Activated CD4-positive, alpha-beta T cell treated with anti-CD3 and anti-CD28 coated beads for 24 hours (primary cell): ENCODE measurements around the gene FOSL1.
"Not testable (repeated sequence)": the region's sequence is repeated elsewhere in the genome, so short reads cannot be mapped to it uniquely, and the experiment has no call there.

ENCODE experiments used
- DNase-seq, 2 donors: peaks; one replicate each; pipeline ENCODE4 v3.0.0-alpha.2; 2020; ENCODE audit warnings: low read depth in 2 of 2

Gene FOSL1

DNA sequence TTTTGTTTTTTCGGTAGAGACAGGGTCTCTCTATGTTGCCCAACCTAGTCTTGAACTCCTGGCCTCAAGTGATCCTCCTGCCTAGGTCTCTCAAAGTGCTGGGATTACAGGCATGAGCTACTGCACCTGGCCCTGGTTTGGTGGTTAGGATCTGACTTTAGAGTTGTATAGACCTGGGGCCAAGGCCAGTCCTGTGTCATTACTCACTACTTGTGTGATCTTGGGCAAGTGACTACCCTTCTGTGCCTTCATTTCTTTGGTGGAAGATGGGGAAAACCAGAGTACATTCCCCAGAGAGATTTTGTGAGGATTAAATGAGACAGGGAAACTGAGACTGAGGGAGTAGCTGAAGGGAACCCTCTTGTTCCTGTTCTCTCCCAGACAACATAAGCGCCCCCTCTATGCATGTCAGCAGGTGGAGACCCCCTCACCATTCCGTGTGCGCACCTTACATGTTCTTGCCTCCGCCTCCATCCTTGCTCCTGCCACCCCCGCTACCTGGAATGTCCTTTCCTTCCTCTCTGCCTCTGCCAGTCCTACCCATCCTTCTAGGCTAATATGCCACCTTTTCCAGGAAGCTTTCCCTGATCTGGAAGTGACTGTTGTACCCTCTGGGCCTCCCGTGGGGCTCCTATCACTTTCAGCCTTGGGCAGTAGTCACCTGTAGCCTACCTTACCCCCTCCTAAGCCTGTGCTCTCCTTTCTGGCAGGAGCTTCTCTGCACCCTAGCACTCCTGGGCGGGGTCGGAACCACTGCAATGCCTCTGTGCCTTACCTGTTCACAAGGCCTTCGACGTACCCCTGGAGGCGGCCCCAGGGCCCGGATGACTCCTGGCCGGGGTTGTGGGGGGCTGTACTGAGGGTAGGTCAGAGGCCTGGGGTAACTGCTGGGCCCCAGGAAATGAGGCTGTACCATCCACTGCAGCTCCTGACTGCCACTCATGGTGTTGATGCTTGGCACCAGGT is 3.9 kb downstream of the FOSL1 start:
- DNase-seq: no peak

DNA sequence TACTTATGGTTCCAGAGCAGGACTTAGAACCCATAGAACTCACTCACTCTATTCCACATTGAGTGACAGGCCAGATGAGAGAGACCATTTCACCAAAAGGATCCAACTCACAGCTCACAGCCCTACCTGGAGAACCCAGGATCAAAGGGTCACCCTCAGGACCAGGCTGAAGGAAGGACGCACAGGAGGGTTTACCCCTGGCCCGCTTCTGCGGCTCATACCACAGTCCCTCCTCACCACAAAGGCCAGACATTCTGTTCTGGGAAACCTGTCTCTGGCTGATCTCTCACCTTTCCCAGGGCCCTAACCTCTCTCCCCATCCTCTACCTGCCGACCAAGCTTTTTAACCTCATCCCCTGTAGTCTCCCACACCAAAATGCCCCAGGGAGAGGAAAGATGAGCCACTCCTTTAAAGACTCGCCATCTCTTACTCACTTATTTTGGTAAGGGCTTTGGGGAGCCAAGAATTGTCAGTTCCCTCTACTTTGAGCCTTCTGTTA is 4.7 kb downstream of the FOSL1 start:
- no peak for DNase-seq

- DNase-seq: no peak
These were observed 6.1 kb downstream of the FOSL1 start for GRCh38 chr11:65894034-65894591.

GRCh38 chr11:65892661-65893317 is 7.4 kb downstream of the FOSL1 start:
- DNase-seq: no peak

DNA sequence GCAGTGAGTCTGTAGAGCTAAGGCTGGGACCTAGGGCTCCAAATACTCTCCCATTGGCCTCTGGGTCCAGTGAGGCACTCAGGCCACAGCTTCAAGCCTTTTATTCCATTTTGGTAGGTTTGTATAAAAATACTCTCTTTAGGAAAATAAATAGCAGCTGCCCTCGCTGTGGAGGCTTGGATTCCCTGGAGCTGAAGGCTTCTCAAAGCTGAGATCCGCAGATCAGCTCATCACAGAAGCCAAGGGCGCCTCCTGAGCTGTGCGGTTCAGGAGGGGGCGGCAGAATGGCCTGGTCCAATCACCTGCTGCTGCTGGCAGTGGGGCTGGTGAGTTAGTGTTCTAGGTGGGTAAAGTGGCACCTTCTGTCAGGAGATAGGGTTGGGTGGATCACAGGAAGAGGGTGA is 8.0 kb downstream of the FOSL1 start:
- not testable (repeated sequence) for DNase-seq

GRCh38 chr11:65891219-65892136 is 8.7 kb downstream of the FOSL1 start:
- DNase-seq: no peak

GRCh38 chr11:65890324-65891218 is 9.6 kb downstream of the FOSL1 start, which contains the start of gene CCDC85B:
Gene CCDC85B (plus strand): TSS chr11:65890673. CDS start chr11:65890784, 111 bp downstream.
- peak; percentile 98 to 99 for DNase-seq

- DNase-seq: peak; percentile 94
These were observed 11.9 kb downstream of the FOSL1 start, which contains the start of gene FIBP for GRCh38 chr11:65888163-65888814. Gene FIBP (minus strand): TSS chr11:65888471. CDS start chr11:65888418, 53 bp downstream.

DNA sequence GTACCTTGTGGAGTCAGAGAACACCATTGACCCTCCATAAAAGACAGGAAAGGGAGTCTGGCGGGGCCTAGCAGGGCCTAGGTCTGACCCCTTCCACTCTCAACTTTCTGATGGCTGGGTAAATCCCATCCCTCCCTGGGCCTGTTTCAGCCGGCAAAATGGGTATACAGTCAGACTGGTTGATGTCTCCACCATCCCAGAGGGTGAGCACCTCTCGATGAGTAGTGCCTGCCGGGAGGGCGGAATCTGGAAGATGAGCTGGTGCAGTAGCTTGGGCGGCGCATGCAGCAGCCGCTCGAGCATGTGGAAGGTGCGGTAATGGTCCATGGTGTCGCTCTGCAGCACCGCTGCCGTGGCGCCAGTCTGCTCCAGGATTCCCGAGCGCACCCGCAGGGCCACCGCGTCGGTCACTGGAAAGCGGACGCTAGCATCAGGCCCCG is 12.4 kb downstream of the FOSL1 start:
- DNase-seq: no peak

DNA sequence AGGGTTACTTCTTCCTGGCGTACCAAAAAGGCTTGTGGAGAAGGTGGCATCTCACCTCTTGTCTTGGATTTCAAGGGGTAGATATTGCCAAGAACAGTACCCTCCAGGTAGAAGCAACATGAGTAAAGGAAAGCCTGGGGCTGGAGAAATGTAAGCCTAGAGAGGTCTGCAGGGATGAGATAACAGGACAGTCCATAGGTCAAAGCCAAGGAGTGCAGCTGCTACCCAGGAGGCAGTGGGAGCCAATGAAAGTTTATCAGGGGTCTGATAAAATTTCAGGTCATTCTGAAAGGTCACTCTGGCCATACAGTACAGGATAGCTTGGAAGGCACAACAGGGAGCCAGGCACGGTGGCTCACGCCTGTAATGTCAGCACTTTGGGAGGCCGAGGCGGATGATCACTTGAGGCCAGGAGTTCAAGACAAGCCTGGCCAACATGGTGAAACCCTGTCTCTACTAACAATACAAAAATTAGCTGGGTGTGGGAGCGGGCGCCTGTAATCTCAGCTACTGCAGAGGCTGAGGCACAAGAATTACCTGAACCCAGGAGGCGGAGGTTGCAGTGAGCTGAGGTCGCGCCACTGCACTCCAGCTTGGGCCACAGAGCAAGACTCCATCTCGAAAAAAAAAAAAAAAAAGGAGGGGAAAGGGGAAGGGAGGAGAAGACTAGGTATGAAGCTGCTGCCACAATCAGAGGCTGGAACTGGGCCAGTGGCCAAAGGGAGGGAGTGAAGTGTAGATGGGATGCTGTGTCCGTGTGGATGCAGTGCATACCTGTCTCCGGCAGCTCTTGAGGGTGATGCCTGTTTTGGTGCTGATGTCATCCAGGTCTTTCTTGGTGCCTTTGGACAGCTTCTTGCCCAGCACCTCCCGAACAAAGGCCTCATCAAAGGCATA is 13.1 kb downstream of the FOSL1 start:
- no peak for DNase-seq

GRCh38 chr11:65885808-65886536 is 14.2 kb downstream of the FOSL1 start:
- no peak for DNase-seq

DNA sequence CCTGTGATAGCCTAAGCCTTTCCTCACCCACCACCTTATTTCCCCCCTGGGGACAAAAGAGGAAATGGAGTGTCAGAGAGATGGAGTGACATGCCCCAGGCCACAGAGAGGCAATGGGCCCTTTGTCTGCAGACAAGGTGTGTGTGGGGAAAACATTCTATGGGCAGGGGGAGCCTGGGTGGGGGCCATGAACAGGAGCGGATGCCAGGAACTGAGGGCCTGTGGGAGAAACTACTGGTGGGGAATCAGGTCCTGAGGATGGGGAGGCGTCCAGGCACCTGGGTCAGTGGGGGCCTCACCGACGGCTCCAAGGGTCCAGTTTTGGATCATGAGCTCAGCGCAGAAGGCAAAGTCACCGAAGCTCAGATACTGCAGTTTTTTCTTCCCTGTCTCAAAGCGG is 15.0 kb downstream of the FOSL1 start:
- DNase-seq: no peak

DNA sequence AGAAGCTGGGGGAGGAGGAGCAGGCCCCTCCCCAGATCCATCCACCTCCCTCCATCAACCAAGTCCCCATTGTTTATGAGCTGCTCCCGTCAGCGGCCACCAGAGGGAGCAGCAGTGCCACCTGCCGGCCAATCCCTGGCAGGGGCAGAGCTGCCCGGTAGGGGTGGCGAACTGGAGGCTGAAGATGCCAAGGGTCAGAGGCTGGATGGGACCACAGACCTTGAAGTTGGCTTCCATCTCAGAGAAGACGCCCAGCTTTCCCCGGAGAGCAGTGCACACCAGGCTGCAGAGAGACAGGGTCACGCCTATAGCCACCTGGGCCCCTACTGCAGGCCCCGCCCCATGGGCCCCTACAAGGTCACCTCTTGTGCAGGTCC is 15.5 kb downstream of the FOSL1 start:
- DNase-seq: peak in 1 of 2 donors; percentile 71

DNA sequence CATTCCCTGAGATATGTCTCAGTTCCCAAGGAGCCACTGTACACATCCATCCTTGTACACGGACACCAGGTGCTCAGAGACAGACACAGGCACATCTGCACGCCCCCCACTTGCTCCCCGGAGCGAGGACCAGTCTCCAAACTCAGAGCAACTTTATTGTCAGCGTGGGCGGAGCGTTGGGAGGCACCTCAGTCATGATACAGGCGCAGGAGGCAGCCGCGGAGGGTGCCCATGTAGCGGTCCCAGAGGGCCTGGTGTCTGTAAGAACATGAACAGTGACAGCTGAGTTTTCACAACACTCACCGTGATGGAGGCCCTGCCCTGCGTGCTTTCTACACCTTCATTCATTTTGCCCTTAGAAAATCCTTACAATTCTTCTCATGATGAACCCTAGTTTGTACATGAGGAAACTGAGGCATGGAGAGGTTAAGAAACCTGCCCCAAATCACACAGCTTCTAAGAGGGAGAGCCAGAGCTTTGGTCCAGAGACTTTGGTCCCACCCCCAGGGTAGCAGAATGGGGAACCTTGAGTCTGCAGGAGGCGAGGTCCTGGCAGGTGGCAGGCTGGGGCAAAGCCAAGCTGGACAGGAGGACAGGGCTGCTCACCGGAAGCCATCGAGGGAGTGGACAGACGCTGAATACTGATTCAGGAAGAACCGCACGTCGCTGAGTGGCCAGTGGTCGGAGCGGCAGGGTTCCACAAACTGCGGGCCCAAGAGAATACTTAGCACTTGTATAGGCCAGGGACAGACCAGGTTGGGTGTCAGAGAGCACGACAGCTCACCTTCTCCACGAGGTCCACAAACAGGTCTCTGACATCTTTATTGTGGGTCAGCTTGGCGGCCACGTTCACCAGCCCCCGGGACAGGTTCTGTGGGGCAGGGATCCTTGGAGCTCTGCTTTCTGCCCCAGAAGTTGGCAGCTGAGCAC is 16.1 kb downstream of the FOSL1 start:
- no peak for DNase-seq

- DNase-seq: no peak
These were observed 17.0 kb downstream of the FOSL1 start for GRCh38 chr11:65883058-65883761.
